ENCODE measurements around the gene GATAD2A. TPM values are rescaled to one million over a fixed set of nuclear protein-coding genes. Genes with fewer than 3 reads are reported as not detected.

Gene GATAD2A
- total and polyA plus RNA-seq, 10 of the 15 experiments (the other 5 are each of a cell fraction or from before 2014, with no cell fraction given): 2.6 to 173 (median 32.0) TPM

- BruUV-seq (replicated peaks): no TSS peak
- WGBS (ENCODE audit: insufficient coverage, insufficient replicate concordance, low lambda C conversion rate, missing lambda C conversion rate): 65% methylated on average over 14 of the region's 15 CpGs
- ChIA-PET POLR2A (interaction anchor here (0.6 to 1.1 kb wide), 3 partner anchors 33 to 354 kb away, joined by 3 to 5 read pairs (median 3); no protein-coding TSS in a partner anchor), SMC1A (ENCODE audit: uncharacterized antibody, unreplicated experiment) (interaction anchor here (1.5 kb wide), 1 partner anchor 54 kb away, joined by 4 read pairs; no protein-coding TSS in a partner anchor), CTCF (interaction anchor here (0.8 to 0.9 kb wide), 2 partner anchors 10 to 25 kb away, joined by 3 read pairs; no protein-coding TSS in a partner anchor), RAD21 (ENCODE audit: unreplicated experiment) (interaction anchor here (0.7 to 1.0 kb wide), 2 partner anchors 86 to 305 kb away, joined by 3 to 5 read pairs; partner anchors contain the start of gene GMIP)
- H3K36me3 ChIP-seq (ENCODE audit: control insufficient read depth in 2 of 2, insufficient read depth in 2 of 2, low read length in 1 of 2): peaks cover 0 to 1% of the 10 kb centered on the region in 2 experiments; a peak in 3 of 4 replicates
- H3K4me1 ChIP-seq (ENCODE audit: control insufficient read depth, insufficient read depth, low read length): no peaks in the 10 kb centered on the region
- 0 out of 2 replicates have a peak, but pooled peaks have one; percentile 53 for TF ChIP-seq HDGF (IDR thresholded peaks at IDR 0.05)
- no peak for TF ChIP-seq EZH2 (IDR thresholded peaks at IDR 0.05; ENCODE audit: borderline replicate concordance, control insufficient read depth, low read depth, low read length)
- TF ChIP-seq ZZZ3 (IDR thresholded peaks at IDR 0.05; ENCODE audit: control insufficient read depth, insufficient read length, low read depth): no peak
- TF ChIP-seq FOXK2 (IDR thresholded peaks at IDR 0.05): no peak
- TF ChIP-seq SKIL (IDR thresholded peaks at IDR 0.05; ENCODE audit: low read depth, poor library complexity, severe bottlenecking): no peak
- TF ChIP-seq POLR2A (IDR thresholded peaks at IDR 0.05; ENCODE audit: low read depth, low read length): no peak
- TF ChIP-seq SMC3 (IDR thresholded peaks at IDR 0.05; ENCODE audit: borderline replicate concordance, low read length): no peak
- TF ChIP-seq ZNF622 (IDR thresholded peaks at IDR 0.05): no peak
- TF ChIP-seq ASH2L (IDR thresholded peaks at IDR 0.05; ENCODE audit: borderline replicate concordance, low read depth): no peak
- TF ChIP-seq NR2F1 (conservative IDR thresholded peaks at IDR 0.05): 0 out of 2 replicates have a peak, but pooled peaks have one; percentile 11
- TF ChIP-seq LARP7 (IDR thresholded peaks at IDR 0.05): no peak
- TF ChIP-seq YY1 (IDR thresholded peaks at IDR 0.05; ENCODE audit: low read depth, low read length): no peak
- no peak for TF ChIP-seq BCLAF1 (IDR thresholded peaks at IDR 0.05)
- 0 out of 2 replicates have a peak, but pooled peaks have one; percentile 18 for TF ChIP-seq PAX5 (IDR thresholded peaks at IDR 0.05; ENCODE audit: borderline replicate concordance, low read depth, low read length)
- no peak for TF ChIP-seq RELB (IDR thresholded peaks at IDR 0.05; ENCODE audit: low read depth)
- 0 out of 2 replicates have a peak, but pooled peaks have one; percentile 5 for TF ChIP-seq DPF2 (IDR thresholded peaks at IDR 0.05)
- no peak overlapping the region for H3K4me3 ChIP-seq
- H3K27me3 ChIP-seq (replicated peaks in 1 of 2; ENCODE audit: control insufficient read depth in 2 of 2, insufficient read depth in 2 of 2, low read length in 1 of 2): no peaks in the 10 kb centered on the region
- no peaks in the 10 kb centered on the region for H4K20me1 ChIP-seq (ENCODE audit: control insufficient read depth, insufficient read depth)
- DNase-seq (ENCODE audit: low read depth, low spot score): no peak
- no peak overlapping the region for H2AFZ ChIP-seq (ENCODE audit: control insufficient read depth, low read depth, low read length)
- no peaks in the 10 kb centered on the region for H3K79me2 ChIP-seq (ENCODE audit: control insufficient read depth, insufficient read depth, low read length)
- intact Hi-C loops (cut with micrococcal nuclease; ENCODE audit: unreplicated experiment): loop anchor here (5.0 kb wide), 1 partner anchor 84 kb away; the partner anchor contains the start of gene GMIP
- H3K9me3 ChIP-seq (replicated peaks; ENCODE audit: control insufficient read depth, insufficient read depth, low read length): no peaks in the 10 kb centered on the region
- no peak for FAIRE-seq
- no peak overlapping the region for H3K9ac ChIP-seq (ENCODE audit: control insufficient read depth, insufficient read depth, low read length)
- in situ Hi-C loops (cut with MboI): no loop called here
- no peak overlapping the region for H3K27ac ChIP-seq (ENCODE audit: control insufficient read depth, insufficient read depth)
- H3K4me2 ChIP-seq (ENCODE audit: control insufficient read depth, insufficient read depth): no peak overlapping the region
- ATAC-seq: peak; percentile 73
Observed at GRCh38 chr19:19558055-19558454, 152.6 kb downstream of the GATAD2A start.

Data from GM12878 (cell line).